Retinal pigment epithelial cell (primary cell): ENCODE results near the gene DFFA.
"Not testable (repeated sequence)": the region's sequence is repeated elsewhere in the genome, so short reads cannot be mapped to it uniquely, and the experiment has no call there.

Experiments used
- DNase-seq: peaks from one replicate; pipeline ENCODE4 v3.0.0-alpha.2; 2010; ENCODE audit warnings: low read depth
- H3K4me3 ChIP-seq: 2 replicates; pipeline ENCODE4 v1.5.1; 2011; ENCODE audit warnings: mild to moderate bottlenecking, low read length, control low read depth, moderate library complexity
- TF ChIP-seq, protein P1 (sequence below): conservative IDR thresholded peaks from 2 replicates; pipeline ENCODE4 v1.5.1; 2011; ENCODE audit warnings: low read depth, low read length, control low read depth, inconsistent platforms

Gene DFFA

DNA sequence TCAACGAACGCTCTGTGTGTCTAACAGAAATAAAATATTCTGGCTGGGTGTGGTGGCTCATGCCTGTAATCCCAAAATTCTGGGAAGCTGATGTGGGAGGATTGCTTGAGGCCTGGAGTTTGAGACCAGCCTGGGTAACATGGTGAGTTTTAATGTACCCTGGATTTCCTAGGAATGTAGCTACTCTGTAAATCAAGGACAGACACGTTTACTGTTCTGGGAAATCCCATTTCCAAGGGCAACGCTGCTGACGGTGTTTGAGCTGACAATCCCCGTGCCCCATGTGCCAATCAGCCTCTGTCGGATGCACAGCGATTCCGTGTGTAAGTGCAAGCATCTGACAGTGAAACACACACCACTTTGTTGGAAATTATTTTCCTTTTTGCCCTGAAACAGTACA lies 14.5 kb downstream of the DFFA start:
- TF ChIP-seq, protein P1, sequence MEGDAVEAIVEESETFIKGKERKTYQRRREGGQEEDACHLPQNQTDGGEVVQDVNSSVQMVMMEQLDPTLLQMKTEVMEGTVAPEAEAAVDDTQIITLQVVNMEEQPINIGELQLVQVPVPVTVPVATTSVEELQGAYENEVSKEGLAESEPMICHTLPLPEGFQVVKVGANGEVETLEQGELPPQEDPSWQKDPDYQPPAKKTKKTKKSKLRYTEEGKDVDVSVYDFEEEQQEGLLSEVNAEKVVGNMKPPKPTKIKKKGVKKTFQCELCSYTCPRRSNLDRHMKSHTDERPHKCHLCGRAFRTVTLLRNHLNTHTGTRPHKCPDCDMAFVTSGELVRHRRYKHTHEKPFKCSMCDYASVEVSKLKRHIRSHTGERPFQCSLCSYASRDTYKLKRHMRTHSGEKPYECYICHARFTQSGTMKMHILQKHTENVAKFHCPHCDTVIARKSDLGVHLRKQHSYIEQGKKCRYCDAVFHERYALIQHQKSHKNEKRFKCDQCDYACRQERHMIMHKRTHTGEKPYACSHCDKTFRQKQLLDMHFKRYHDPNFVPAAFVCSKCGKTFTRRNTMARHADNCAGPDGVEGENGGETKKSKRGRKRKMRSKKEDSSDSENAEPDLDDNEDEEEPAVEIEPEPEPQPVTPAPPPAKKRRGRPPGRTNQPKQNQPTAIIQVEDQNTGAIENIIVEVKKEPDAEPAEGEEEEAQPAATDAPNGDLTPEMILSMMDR: no peak
- DNase-seq: no peak
- H3K4me3 ChIP-seq: no peak overlapping the region

DNA sequence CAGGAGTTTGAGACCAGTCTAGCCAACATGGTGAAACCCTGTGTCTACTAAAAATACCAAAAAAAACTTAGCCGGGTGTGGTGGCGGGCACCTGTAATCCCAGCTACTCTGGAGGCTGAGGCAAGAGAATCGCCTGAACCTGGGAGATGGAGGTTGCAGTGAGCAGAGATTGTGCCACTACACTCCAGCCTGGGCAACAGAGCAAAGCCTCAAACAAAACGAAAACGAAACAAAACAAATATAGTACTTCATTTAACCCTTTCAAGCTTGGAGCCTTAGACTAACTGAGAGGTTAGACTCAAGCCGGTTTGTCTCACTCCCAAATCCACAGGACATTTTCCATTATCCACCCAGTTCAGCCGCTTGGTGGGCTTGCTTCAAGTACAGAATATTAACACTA lies 14.9 kb downstream of the DFFA start:
- not testable (repeated sequence) for H3K4me3 ChIP-seq, DNase-seq

DNA sequence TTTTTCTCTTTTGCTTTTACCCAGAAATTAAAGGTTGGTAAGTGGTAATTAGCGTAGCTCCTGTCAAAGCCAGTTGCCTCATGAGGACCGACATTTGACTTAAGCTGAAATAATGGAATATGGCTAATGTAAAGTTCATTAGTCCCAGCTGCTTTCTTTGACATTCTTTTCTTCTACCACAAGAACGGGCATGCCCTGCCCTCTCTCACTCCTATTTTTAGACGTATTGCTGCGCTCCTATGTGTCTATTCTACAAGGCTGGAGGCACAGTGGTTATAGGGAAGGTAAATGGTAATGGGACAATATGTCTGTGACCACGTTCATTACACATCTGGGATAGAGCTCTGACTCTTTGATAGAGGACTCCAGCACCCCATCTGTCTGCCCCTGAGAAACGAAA lies 15.7 kb downstream of the DFFA start:
- no peak for DNase-seq
- TF ChIP-seq, protein P1: no peak
- H3K4me3 ChIP-seq: no peak overlapping the region

DNA sequence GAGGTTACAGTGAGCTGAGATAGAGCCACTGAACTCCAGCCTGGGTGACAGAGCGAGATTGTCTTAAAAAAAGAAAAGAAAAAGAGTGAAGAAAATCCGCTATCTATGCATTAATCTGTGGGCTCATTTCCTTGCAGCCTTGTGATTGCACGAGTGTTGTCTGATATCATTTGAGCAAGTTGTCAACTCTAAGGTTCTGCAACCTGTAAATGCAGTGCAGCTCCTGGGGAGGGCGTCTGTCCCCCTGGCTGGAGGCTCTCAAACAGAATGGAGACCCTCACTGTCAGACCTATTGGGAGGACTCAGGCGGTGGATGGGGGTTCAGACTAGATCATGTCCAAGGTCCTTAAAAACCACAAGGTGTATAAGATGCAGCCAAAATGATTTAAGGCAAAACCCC lies 16.3 kb downstream of the DFFA start:
- TF ChIP-seq, protein P1: no peak
- H3K4me3 ChIP-seq: no peak overlapping the region
- no peak for DNase-seq

DNA sequence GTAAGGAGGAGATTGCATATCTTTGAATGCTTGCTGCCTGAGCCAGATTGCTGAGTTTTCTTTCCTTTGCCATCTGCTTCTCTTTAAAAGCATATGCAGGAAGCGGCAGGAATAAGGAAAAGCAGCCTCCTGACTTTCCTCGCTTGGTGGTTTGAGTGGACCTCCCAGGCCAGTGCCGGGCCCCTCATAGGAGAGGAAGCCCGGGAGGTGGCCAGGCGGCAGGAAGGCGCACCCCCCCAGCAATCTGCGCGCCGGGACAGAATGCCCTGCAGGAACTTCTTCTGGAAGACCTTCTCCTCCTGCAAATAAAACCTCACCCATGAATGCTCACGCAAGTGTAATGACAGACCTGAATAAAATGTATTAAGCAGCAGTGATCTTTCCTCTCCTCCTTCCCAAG lies 21.0 kb downstream of the DFFA start:
- no peak overlapping the region for H3K4me3 ChIP-seq
- no peak for DNase-seq
- TF ChIP-seq, protein P1: no peak

DNA sequence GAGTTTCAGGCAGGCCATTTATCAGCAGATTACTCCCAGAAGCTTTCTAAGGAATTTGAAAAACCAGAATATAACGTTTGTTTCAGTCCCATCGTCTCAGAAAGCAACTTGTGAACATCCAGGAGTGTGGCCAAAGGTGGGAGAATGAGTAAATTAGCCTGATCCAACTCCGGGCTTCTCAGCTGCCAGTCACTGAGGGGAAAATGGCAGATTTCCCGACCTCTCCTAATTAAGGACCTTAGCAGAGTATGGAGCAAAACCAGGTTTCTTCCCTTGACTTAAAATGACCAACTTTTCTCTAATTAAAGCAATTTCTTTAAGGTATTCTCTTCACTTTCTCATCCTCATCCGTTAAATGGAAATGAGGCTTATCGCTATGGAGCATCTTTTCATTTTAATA lies 21.5 kb downstream of the DFFA start:
- no peak for DNase-seq
- TF ChIP-seq, protein P1: no peak
- no peak overlapping the region for H3K4me3 ChIP-seq

DNA sequence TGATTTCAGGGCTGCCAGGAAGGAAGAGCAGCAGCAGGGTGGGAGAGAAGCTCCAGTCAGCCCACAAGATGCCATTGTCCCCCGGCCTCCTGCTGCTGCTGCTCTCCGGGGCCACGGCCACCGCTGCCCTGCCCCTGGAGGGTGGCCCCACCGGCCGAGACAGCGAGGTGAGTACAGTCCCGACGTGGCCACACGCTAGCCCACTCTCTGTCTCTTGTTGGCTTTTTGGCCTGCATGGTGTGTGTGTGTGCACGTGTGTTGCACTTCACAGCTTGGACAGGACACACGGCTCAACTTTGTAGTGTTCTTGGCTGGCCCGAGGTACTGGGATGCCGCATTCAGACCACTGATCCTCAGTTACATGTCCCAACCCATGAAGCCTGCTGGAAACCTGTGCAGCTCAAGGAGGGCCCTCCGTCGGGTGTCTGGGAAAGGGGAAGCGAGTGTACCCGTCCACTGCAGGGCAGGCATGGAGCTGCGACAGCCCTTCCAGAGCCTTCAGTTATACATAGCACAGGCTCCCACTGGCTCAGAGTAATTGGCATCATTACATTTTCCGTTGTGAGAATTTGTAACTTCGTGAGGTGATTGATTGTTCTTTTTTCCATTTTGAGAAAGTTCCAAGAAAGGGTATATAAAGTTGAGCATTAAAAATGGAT lies 22.0 kb downstream of the DFFA start:
- H3K4me3 ChIP-seq: no peak overlapping the region
- no peak for DNase-seq
- TF ChIP-seq, protein P1: no peak
